ENCODE measurements around the gene LAMA3. TPM values are rescaled to one million over a fixed set of nuclear protein-coding genes. Genes with fewer than 3 reads are reported as not detected.

Gene LAMA3
- total RNA-seq, 1 donor from 2014 or later: 1.7 TPM

DNA sequence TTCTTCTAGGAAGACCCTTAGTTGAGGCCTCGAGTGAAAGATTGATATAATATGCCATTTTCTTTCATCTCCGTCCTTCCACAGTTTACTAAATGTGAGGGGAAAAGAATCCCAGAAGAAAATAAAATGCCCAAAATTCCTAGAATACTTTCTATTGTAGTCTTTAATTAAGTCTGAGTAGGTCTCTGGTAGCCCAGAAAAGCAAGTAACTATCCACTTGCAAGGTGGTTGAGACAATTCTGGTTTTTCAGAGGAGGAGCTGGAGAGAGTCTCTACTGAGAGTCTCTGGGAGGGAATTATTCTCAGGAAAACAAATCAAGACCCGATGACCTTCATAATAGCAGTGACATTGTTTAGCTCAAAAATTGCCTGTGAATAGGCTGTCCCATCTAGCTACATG is 261.4 kb downstream of the LAMA3 start:
- no peak for DNase-seq (ENCODE audit: low spot score)
- Mint-ChIP-seq H3K9me3 (ENCODE audit: unreplicated experiment) (no peaks in the 10 kb centered on the region), H3K4me1 (ENCODE audit: unreplicated experiment) (no peaks in the 10 kb centered on the region), H3K27ac (ENCODE audit: unreplicated experiment) (no peak overlapping the region), H3K36me3 (ENCODE audit: low read depth, unreplicated experiment) (no peaks in the 10 kb centered on the region), H3K27me3 (ENCODE audit: unreplicated experiment) (peaks cover 2% of the 10 kb centered on the region), H3K4me3 (ENCODE audit: unreplicated experiment) (no peak overlapping the region)
- TF ChIP-seq, protein P1, sequence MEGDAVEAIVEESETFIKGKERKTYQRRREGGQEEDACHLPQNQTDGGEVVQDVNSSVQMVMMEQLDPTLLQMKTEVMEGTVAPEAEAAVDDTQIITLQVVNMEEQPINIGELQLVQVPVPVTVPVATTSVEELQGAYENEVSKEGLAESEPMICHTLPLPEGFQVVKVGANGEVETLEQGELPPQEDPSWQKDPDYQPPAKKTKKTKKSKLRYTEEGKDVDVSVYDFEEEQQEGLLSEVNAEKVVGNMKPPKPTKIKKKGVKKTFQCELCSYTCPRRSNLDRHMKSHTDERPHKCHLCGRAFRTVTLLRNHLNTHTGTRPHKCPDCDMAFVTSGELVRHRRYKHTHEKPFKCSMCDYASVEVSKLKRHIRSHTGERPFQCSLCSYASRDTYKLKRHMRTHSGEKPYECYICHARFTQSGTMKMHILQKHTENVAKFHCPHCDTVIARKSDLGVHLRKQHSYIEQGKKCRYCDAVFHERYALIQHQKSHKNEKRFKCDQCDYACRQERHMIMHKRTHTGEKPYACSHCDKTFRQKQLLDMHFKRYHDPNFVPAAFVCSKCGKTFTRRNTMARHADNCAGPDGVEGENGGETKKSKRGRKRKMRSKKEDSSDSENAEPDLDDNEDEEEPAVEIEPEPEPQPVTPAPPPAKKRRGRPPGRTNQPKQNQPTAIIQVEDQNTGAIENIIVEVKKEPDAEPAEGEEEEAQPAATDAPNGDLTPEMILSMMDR (IDR thresholded peaks at IDR 0.05; ENCODE audit: unreplicated experiment): no peak

DNA sequence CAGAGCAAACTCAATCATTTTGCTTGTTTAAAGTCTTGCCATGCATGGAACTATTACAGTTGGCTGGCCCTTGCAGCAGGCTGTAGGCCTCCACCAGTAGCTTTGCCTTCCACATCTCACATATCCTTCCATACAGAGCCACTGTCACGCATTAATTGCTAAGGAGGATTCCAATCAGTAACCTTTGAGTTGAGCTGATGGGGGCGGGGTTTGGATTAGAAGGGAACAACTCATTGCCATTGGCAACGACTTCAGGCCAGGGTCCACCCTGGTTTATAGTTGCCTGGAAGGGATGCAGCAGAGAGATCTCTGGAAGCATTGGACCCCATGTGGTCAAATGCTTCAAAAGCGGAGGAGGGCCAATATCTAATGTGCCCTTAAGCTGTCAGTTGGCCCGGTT is 262.0 kb downstream of the LAMA3 start:
- TF ChIP-seq, protein P1 (IDR thresholded peaks at IDR 0.05; ENCODE audit: unreplicated experiment): no peak
- H3K4me1 Mint-ChIP-seq (ENCODE audit: unreplicated experiment): no peaks in the 10 kb centered on the region
- H3K36me3 Mint-ChIP-seq (ENCODE audit: low read depth, unreplicated experiment): no peaks in the 10 kb centered on the region
- no peak for DNase-seq (ENCODE audit: low spot score)
- H3K27ac Mint-ChIP-seq (ENCODE audit: unreplicated experiment): no peak overlapping the region
- no peak overlapping the region for H3K4me3 Mint-ChIP-seq (ENCODE audit: unreplicated experiment)
- H3K9me3 Mint-ChIP-seq (ENCODE audit: unreplicated experiment): no peaks in the 10 kb centered on the region
- peaks cover 2% of the 10 kb centered on the region for H3K27me3 Mint-ChIP-seq (ENCODE audit: unreplicated experiment)

DNA sequence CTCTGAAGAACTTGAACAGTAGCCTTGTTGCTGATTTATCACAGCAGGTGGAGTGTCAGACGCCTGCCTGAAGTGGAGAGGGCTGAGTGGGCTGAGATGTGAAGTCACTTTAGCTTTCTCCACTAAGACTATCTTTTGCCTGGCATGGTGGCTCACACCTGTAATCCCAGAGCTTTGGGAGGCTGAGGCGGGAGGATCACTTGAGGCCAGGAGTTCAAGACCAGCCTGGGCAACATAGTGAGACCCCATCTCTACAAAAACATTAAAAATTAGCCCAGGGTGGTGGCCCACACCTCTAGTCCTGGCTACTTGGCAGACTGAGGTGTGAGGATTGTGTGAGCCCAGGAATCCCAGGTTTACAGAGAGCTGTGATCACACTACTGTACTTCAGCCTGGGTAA is 264.7 kb downstream of the LAMA3 start:
- TF ChIP-seq, protein P1 (IDR thresholded peaks at IDR 0.05; ENCODE audit: unreplicated experiment): no peak
- no peak overlapping the region for H3K27ac Mint-ChIP-seq (ENCODE audit: unreplicated experiment)
- no peak overlapping the region for H3K4me3 Mint-ChIP-seq (ENCODE audit: unreplicated experiment)
- DNase-seq (ENCODE audit: low spot score): no peak
- no peaks in the 10 kb centered on the region for H3K36me3 Mint-ChIP-seq (ENCODE audit: low read depth, unreplicated experiment)
- no peaks in the 10 kb centered on the region for H3K9me3 Mint-ChIP-seq (ENCODE audit: unreplicated experiment)
- H3K27me3 Mint-ChIP-seq (ENCODE audit: unreplicated experiment): peaks cover 2% of the 10 kb centered on the region
- H3K4me1 Mint-ChIP-seq (ENCODE audit: unreplicated experiment): no peaks in the 10 kb centered on the region

DNA sequence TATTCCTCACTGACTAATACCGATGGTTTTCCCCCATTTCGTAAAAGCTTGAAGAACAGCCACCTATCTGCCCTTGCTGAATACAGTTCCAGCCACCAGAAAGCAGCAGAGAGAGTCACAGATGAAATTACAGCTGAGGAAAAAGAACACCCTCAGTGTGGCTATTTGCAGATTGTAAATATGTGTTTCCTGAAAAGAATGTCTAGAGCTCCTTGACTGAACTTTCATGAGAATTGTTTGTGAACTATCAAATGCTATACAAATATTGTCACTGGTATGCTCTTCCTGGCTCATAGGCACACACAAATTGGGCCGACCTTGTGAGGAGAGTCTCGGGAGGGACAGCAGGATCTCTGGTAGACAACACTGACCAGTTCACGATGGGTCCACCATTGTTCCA is 267.2 kb downstream of the LAMA3 start:
- H3K4me3 Mint-ChIP-seq (ENCODE audit: unreplicated experiment): no peak overlapping the region
- TF ChIP-seq, protein P1 (IDR thresholded peaks at IDR 0.05; ENCODE audit: unreplicated experiment): no peak
- no peak for DNase-seq (ENCODE audit: low spot score)
- H3K4me1 Mint-ChIP-seq (ENCODE audit: unreplicated experiment): peaks cover 5% of the 10 kb centered on the region
- no peaks in the 10 kb centered on the region for H3K27me3 Mint-ChIP-seq (ENCODE audit: unreplicated experiment)
- H3K9me3 Mint-ChIP-seq (ENCODE audit: unreplicated experiment): no peaks in the 10 kb centered on the region
- H3K36me3 Mint-ChIP-seq (ENCODE audit: low read depth, unreplicated experiment): no peaks in the 10 kb centered on the region
- H3K27ac Mint-ChIP-seq (ENCODE audit: unreplicated experiment): no peak overlapping the region

DNA sequence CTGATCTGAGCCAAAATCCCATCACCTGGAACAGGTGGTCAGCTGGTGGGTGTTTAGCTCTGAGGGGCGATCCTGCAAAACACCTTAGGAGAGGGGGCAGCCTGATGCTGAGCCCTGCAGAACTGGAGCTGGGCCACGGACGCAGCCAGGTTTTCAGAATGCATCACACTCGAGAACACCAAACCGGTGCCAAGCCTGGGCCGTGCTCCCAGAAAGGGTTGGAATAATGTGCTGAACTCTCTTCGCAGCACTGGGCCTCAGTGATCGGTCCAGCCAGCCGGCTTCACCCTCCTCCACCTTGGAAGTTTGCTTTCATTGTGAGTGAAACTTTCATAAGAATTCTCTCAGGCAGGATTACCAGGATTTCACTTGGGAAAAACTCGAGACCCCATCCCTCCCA is 268.8 kb downstream of the LAMA3 start:
- no peak for DNase-seq (ENCODE audit: low spot score)
- H3K9me3 Mint-ChIP-seq (ENCODE audit: unreplicated experiment): no peaks in the 10 kb centered on the region
- no peaks in the 10 kb centered on the region for H3K27me3 Mint-ChIP-seq (ENCODE audit: unreplicated experiment)
- H3K27ac Mint-ChIP-seq (ENCODE audit: unreplicated experiment): no peak overlapping the region
- TF ChIP-seq, protein P1 (IDR thresholded peaks at IDR 0.05; ENCODE audit: unreplicated experiment): no peak
- H3K36me3 Mint-ChIP-seq (ENCODE audit: low read depth, unreplicated experiment): no peaks in the 10 kb centered on the region
- H3K4me1 Mint-ChIP-seq (ENCODE audit: unreplicated experiment): peaks cover 5% of the 10 kb centered on the region
- no peak overlapping the region for H3K4me3 Mint-ChIP-seq (ENCODE audit: unreplicated experiment)
